SU-DHL-6 (cell line): ENCODE results near the gene SYNDIG1.

Experiments used
- H2AFZ ChIP-seq: fragments of 200-600 bp; sonication (generic); 2 replicates; pipeline ENCODE4 v1.6.1; 2014; ENCODE audit warnings: low read depth, mild to moderate bottlenecking, moderate library complexity, mixed read lengths, antibody characterized with exemption, low read length; ENCODE audit not compliant: severe bottlenecking
- H3F3A ChIP-seq: fragments of 200-600 bp; shearing (Covaris generic); 2 replicates; pipeline ENCODE4 v1.6.0; 2016; ENCODE audit warnings: antibody characterized with exemption, mild to moderate bottlenecking; ENCODE audit not compliant: insufficient read depth
- H3K27ac ChIP-seq: fragments of 200-600 bp; sonication (generic); 2 replicates; pipeline ENCODE4 v1.5.1; 2016; ENCODE audit warnings: low read depth, mild to moderate bottlenecking, low read length, moderate library complexity, mixed read lengths
- H3K27me3 ChIP-seq: fragments of 200-600 bp; sonication (generic), shearing (Covaris generic); 2 replicates; pipeline ENCODE4 v1.6.0; 2014; ENCODE audit warnings: mild to moderate bottlenecking, low read length
- H3K36me3 ChIP-seq: fragments of 200-600 bp; sonication (generic); 2 replicates; pipeline ENCODE4 v1.6.1; 2014; ENCODE audit warnings: mild to moderate bottlenecking, low read length, mixed read lengths
- H3K4me2 ChIP-seq: fragments of 300-600, 200-600 bp; shearing (Covaris generic), sonication (generic); 2 replicates; pipeline ENCODE4 v1.6.0; 2014; ENCODE audit warnings: low read length, low read depth, mild to moderate bottlenecking; ENCODE audit not compliant: poor library complexity, severe bottlenecking
- H3K4me3 ChIP-seq: fragments of 200-600 bp; sonication (generic); 2 replicates; pipeline ENCODE4 v1.5.1; 2014; ENCODE audit warnings: antibody characterized with exemption, low read length, mild to moderate bottlenecking, mixed read lengths; ENCODE audit not compliant: insufficient read depth, poor library complexity, severe bottlenecking
- H3K79me2 ChIP-seq: fragments of 200-600 bp; sonication (generic); 2 replicates; pipeline ENCODE4 v1.6.1; 2014; ENCODE audit warnings: mild to moderate bottlenecking, low read length, moderate library complexity; ENCODE audit not compliant: insufficient read depth
- H3K9ac ChIP-seq: fragments of 200-600 bp; sonication (generic); 2 replicates; pipeline ENCODE4 v1.7.0; 2014; ENCODE audit warnings: mild to moderate bottlenecking, low read length
- H3K9me2 ChIP-seq: fragments of 200-600 bp; sonication (generic); replicated peaks from 2 replicates; pipeline ENCODE4 v1.6.1; 2014; ENCODE audit warnings: low read length; ENCODE audit not compliant: insufficient read depth
- H3K9me3 ChIP-seq: fragments of 200-600 bp; sonication (generic); 2 replicates; pipeline ENCODE4 v1.6.1; 2014; ENCODE audit warnings: low read length, mixed read lengths; ENCODE audit not compliant: insufficient read depth
- H4K20me1 ChIP-seq: fragments of 200-600 bp; sonication (generic); 2 replicates; pipeline ENCODE4 v1.6.1; 2014; ENCODE audit warnings: low read depth, mild to moderate bottlenecking, antibody characterized with exemption, low read length, moderate library complexity, mixed read lengths
- EZH2phosphoT487 ChIP-seq: fragments of 200-600 bp; sonication (generic), shearing (Covaris generic); conservative IDR thresholded peaks from 2 replicates; pipeline ENCODE4 v1.6.1; 2018; ENCODE audit warnings: mild to moderate bottlenecking, antibody characterized with exemption, low read length, moderate library complexity, mixed read lengths
- TF ChIP-seq, protein P1 (sequence below): fragments of 200-600 bp; sonication (generic); IDR thresholded peaks from one replicate; pipeline ENCODE4 v1.5.1; 2017; ENCODE audit warnings: antibody characterized with exemption, mild to moderate bottlenecking, low read length, moderate library complexity; ENCODE audit not compliant: insufficient read depth, poor library complexity, severe bottlenecking

The SYNDIG1 gene

DNA sequence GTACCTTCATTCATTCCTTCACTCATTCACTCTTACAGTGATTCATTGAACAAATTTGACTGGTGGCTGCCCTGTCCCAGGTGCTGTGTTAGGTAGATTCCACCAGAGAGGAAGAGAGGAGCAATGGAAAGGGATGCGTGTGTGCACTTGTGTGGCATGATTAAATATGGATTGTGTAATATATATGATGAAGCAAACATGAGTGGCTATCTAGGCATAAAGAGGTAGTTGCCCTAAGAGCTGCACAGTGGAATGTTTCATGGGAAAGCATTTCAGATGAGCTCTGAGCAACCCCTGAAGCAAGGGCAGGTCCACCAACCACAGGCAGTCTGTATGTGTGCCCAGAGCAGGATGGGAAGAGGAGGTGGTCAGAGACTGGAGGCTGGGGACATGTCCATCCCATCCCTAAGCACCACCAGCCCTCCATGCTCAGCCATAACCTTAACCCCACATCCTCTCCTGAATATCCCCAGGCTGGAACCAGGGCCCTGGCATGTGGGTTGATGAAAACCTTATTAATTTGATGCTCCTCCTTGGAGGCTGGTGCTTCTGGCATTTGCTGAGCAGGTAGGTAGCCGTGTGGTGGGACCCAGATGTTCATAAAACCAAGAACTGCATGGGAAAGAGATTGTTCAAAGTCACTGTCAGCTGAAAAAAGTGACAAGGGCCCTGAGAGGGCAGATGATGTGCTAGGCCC is 226.2 kb downstream of the SYNDIG1 start:
- Histone ChIP-seq H3K27me3 (no peaks in the 10 kb centered on the region), H3K79me2 (no peaks in the 10 kb centered on the region), H2AFZ (no peak overlapping the region), H3K36me3 (no peaks in the 10 kb centered on the region), H3K9ac (no peak overlapping the region), H3K9me3 (no peaks in the 10 kb centered on the region), H3K4me3 (no peak overlapping the region), H3K4me2 (no peak overlapping the region), H3K9me2 (no peaks in the 10 kb centered on the region), H3F3A (no peaks in the 10 kb centered on the region), H3K27ac (no peak overlapping the region), H4K20me1 (no peaks in the 10 kb centered on the region)
- TF ChIP-seq EZH2phosphoT487: no peak
- TF ChIP-seq, protein P1, sequence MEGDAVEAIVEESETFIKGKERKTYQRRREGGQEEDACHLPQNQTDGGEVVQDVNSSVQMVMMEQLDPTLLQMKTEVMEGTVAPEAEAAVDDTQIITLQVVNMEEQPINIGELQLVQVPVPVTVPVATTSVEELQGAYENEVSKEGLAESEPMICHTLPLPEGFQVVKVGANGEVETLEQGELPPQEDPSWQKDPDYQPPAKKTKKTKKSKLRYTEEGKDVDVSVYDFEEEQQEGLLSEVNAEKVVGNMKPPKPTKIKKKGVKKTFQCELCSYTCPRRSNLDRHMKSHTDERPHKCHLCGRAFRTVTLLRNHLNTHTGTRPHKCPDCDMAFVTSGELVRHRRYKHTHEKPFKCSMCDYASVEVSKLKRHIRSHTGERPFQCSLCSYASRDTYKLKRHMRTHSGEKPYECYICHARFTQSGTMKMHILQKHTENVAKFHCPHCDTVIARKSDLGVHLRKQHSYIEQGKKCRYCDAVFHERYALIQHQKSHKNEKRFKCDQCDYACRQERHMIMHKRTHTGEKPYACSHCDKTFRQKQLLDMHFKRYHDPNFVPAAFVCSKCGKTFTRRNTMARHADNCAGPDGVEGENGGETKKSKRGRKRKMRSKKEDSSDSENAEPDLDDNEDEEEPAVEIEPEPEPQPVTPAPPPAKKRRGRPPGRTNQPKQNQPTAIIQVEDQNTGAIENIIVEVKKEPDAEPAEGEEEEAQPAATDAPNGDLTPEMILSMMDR: no peak

DNA sequence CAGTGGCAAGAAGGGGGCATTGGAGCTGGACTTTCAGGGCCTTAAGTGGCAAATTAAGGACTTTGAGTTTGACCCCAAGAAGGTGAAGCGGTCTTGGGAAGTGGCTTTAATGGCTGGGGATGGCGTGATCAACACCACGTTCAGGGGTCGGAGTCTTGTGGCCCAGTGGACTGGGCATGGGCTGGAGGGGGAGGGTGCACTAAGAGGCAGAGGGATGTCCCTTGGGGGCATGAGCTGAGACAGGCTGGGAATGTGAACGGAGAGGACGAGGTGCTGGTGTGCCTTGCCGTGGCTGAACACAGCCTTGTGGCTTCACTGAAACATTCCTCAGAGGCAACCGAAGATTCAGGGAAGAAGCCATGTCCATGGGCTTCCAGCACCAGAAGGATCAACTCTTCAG is 227.0 kb downstream of the SYNDIG1 start:
- Histone ChIP-seq H3K9ac (no peak overlapping the region), H3K27ac (no peak overlapping the region), H3F3A (no peaks in the 10 kb centered on the region), H3K9me3 (no peaks in the 10 kb centered on the region), H3K36me3 (no peaks in the 10 kb centered on the region), H4K20me1 (no peaks in the 10 kb centered on the region), H3K79me2 (no peaks in the 10 kb centered on the region), H3K4me2 (no peak overlapping the region), H3K4me3 (no peak overlapping the region), H2AFZ (no peak overlapping the region), H3K9me2 (no peaks in the 10 kb centered on the region), H3K27me3 (no peaks in the 10 kb centered on the region)
- TF ChIP-seq EZH2phosphoT487: no peak
- TF ChIP-seq, protein P1: no peak

DNA sequence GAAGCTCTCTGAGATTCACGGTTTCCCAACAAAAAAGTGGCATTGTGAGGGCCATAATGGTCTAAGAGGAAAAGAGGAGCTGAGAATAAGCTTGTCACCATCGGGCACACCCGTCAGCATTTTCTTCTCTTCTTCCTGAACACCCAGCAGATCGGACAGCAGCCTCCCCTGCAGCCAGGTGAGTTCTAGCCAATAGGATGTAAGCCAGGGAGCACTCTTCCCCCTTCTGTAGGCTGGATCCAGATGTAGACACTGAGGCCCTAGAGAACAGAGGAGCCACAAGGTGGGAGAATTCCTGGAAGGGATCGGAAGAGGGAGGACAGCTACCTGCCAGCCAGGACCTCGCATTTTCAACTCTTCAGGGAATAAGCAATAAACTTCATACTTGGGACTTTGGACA is 228.0 kb downstream of the SYNDIG1 start:
- no peaks in the 10 kb centered on the region for H3K9me2 ChIP-seq
- H3K9me3 ChIP-seq: no peaks in the 10 kb centered on the region
- no peaks in the 10 kb centered on the region for H3K27me3 ChIP-seq
- H3K9ac ChIP-seq: no peak overlapping the region
- H3K36me3 ChIP-seq: no peaks in the 10 kb centered on the region
- no peak overlapping the region for H2AFZ ChIP-seq
- no peak overlapping the region for H3K4me3 ChIP-seq
- no peaks in the 10 kb centered on the region for H3F3A ChIP-seq
- no peak for TF ChIP-seq EZH2phosphoT487
- TF ChIP-seq, protein P1: no peak
- H4K20me1 ChIP-seq: no peaks in the 10 kb centered on the region
- H3K4me2 ChIP-seq: no peak overlapping the region
- H3K27ac ChIP-seq: no peak overlapping the region
- H3K79me2 ChIP-seq: no peaks in the 10 kb centered on the region
